Stimulated activated CD4-positive, alpha-beta T cell treated with anti-CD3 and anti-CD28 coated beads, Interleukin-4, amount 100 ng/mL, for 4 hours (primary cell): ENCODE data around the gene RARRES2.
A peak's percentile ranks its signal among the peaks of the same experiment; 100 is the strongest.
"Not testable (repeated sequence)": the region's sequence is repeated elsewhere in the genome, so short reads cannot be mapped to it uniquely, and the experiment has no call there.

Experiments
- DNase-seq, 2 experiments: peaks; one replicate each; pipeline ENCODE4 v3.0.0-alpha.2; 2020

RARRES2 gene

DNA sequence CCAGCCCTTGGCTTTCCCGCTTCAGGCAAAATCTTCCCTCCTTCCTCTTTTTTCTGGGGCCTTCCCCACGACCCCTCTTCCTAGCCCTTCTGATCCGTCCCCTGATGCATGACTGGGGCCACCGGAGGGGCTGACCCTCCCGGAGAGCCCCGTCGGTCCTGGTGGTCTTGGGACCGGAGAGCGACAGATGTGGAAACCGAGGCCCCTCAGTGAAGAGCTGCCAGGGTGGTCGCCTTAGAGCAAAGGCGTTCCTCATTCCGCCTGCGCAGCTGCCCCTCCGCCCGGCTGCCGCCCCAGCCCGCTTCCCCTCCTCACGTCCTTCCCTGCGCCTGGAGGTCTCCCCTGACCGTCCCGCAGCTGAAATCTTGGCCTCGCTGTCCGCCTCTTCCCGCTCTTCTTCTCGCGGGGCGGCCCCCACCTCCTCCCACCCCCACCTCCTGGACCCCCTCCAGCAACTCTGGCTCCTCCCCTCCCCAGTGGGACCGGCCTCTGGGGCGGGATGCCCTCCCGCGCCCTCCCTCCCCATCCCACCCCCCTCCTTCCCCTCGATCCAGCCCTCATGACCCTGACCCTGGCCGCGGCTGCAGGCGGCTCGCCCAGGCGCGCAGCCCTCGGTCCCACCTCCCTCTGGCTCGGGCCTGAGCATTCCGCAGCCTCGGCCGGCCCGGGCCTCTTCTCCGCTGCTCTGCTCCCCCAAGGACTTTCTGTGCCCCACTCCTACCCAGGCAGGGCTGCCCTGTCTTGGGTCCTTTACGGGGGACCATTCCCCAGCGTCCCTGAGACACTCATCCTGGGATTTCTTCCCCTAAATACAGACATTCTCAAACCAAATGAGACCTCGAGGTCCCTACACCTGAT, at the start of gene RARRES2:
RARRES2 (minus strand) TSS at position 367 of the 858 bp plus-strand sequence. CDS start 1,020 bp downstream, outside the sequence.
- no peak for DNase-seq

DNA sequence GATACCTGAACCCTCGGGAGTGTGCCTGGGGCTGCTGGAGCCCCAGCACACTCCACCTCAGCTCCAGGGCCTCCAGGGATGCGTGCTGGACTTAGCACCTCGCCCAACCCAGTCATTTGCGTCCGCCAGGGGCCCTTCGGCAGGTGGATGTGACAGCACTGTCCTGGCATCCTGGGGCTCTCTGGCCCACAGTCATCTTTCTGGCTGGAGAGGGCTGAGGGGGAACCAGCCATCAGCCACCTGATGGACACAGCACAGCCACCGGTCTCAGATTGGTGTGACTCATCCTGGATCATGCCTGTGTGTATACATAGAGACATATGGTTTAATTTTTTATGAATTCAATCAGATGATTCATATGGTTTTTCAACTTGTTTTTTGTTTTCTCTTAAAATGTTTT, 48.8 kb upstream of the RARRES2 start:
- DNase-seq: no peak

DNA sequence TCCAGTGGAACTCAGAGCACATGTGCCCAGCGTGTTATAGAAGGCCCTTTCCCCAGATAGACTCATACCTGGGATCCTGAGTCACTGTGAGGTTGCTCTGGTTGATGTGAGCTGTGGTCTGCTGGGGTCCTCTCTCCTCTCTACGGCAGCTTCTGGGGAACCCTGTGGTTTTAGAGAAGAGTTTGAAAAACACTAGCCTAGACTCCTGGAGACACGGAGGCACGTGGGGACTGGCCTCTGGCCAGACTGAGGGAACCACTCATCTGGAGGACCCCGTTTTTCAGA, 48.0 kb upstream of the RARRES2 start:
- no peak for DNase-seq

DNA sequence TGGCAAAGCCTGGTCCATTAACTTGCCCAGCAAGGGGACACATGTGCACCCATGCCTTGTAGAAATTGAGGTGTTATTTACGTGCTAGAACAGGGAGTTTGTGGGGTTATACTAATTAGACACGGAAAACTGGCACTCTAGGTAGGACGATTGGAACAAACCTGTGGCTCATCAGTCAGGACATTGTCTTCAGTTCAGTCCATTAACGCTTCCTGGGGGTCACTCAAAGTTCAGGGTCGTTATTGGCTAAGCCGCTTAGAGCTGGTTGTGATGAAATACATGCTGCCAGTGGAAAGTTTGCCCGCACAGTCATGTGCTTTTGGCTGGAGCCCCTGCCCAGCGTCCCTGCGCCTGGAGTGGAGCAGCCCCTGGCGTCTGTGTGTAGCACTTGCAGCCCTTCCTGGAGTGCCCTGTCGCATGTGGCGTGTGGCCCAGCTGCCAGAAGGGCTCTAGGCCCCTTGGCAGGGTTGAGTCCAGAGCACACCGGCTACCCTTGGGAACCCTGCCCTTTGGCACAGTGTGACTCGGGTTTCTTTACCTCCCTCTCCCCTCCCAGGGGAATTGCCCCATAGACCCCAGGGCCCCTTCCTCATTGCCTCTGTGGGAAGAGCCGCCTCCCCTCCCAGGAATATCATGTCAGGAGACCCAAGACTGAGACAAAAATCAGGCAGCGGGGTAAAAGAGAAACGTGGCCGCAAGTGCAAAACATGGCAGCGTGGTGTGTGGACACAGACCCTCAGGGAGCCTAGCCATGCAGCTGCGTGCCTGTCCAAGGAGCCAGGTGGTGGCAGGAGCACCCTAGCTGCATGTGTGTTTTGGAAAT, 47.5 kb upstream of the RARRES2 start:
- no peak for DNase-seq

DNA sequence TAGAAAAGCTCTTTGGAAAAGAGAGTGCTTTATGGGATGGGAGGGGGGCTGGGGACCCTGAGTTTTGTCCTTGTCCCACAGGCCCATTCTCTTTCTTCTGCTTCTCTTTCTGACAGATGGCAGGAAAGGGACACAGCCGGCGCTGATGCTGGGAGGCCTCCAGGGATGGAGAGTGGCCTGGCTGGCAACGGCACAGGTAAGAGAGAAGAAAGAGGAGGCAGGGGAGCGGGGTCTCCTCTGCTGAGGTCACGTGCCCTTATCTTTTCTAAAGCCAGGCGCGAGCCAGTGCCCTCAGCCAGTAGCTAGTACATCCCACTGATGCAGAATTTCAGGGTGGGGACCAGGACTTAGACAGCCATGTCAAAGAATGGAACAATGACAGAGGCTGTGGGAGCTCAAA, 46.9 kb upstream of the RARRES2 start:
- no peak for DNase-seq

DNA sequence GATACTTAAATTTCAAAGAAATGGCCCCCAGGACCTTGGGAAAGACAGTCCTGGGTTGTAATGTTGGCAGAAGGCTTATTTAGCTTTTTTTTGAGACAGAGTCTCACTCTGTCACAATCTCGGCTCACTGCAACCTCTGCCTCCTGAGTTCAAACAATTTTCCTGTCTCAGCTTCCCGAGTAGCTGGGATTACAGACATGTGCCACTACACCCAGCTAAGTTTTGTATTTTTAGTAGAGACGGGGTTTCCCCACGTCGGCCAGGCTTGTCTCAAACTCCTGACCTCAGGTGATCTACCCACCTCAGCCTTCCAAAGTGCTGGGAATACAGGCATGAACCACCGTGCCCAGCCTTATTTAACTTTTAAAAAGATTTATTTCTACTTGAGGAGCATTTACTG, 44.5 kb upstream of the RARRES2 start:
- not testable (repeated sequence) for DNase-seq

DNA sequence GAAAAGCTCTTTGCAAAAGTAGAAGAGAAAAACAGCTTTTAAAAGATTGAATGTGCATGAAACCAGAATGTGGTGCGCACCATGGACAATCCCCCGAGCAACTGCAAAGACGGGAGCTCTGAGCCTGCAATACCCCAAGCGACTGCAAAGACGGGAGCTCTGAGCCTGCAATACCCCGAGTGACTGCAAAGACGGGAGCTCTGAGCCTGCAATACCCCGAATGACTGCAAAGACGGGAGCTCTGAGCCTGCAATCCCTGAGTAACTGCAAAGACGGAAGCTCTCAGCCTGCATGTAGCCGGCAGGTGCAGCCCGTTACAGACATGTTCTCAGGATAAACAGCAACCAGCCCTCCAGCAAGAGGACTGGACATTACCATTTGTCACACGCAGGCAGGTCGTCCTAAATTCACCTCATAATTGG, 43.9 kb upstream of the RARRES2 start:
- no peak for DNase-seq

DNA sequence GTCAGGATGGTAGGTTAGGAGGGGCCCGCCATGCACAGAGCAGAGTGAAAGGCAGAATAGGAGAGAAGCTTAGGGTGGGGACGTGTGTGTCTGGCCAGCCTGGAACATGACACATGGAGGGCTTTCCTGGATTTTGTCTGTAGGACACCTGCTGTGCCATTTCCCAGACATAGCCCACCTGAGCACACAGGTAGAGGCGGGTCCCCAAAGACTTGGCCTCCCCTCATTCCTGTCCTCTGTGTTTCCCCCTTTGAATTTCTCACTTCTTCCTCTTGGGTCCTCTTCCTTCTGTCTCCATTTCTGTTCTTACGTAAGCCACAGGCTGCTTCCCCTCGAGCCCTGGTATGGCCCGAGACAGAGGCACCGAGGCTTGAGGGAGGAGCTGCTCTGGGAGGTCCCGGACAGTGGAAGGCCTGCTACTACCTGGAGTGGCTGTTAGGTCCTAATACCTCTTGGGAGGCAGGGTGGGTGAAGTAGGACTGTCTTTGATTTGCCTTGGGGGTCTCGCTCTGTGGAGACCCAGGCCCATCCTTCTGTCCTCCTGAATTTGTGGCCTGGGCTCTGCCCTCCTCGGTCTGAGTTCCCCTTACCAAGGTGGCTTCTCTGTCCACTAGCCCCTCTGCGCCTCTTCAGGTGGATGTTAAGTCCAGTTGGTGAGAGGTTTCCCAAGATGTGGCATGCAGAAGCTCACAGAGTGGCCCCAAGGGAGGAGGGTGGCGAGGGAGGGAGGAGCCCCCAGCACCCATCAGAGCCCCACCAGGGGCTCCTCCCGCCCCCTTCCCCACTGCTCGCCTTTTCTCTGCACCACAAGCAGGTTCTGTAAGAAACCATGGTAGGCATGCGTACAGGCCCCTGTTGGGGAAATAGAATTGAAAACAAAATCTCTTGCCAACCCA, 43.2 kb upstream of the RARRES2 start:
- no peak for DNase-seq

DNA sequence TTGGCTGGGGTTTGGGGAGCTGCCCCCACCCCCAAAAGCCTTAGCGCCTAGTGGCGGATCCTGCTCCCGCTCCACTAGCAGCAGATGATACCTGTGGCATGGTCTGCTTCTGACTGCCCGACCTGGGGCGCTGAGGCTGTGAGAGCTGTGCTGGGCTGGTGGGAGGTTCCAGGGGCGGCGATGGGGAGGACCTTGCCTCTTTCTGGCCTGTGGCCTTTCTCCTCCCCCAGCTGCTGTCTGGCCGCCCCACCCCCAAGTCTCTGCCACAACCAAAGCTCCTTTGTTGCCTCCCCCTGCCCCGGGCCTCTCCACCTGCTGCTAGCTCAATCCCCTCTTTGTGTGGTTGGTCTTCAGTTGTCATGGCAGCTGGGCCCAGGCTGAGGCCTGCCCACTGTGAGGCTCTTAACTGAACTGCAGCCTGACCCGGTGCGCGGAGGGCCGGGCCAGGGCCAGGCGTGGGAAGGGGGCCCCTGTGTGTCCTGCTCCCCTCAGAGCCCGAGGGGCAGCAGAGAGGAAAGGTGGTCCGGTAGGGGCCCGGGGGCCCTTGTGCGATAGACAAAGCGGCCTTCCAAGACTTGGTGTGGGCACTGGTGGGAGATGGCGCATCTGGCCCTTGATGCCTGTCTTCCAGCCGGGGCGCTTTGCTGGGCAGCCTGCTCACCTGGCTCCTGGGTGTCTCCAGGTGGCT, 42.4 kb upstream of the RARRES2 start:
- DNase-seq: no peak

DNA sequence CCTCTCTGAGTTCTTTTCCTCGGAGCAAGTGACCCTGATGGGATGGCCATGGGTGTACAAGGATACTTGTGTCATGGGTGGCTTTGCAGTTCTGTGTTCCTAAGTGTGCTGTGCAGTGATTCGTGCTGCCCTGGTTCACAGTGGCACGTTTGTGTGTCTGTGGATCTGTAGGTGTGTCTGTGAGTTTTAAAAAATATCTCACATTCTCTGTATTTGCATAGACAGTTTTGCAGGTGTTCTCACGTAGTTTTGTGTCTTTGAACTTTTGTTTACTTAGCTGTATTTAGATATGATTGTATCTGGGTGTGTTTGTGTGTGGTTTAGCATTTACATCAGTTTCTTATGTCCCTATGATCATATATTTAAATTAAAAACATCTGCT, 41.4 kb upstream of the RARRES2 start:
- DNase-seq: no peak

DNA sequence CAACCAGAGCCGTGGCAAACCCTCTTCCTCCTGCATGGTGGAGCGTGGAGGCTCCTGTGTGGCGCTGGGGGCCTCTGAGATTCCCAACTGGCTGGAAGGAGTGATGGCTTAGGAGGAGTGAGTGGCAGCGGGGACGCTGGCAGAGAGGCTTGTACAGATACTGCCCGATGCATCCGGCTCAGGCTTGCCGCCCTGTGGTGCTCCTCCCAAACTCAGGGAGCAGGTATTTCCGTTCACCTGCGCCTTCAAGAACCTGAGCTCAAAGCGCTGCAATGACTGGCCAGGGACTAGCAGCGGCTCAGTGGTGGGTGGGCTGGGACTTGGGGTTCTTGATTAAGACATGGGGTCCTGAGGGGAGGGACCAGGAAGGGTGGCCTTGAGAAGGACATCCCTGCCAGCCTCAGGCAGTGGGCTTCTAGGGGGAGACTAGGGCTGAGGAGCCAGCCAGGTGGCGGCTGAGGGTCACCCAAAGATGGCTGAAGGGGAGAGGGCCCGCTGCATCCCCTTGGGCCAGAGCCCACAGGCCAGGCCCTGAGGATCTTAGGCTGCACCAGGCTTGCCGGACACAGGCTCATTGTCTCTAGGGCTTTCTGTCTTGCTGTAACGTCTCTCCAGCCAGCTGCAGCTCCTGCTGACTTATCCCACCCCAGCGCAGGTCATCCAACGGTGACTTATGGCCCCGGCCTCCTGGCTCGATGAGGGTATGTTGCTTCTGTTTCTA, 40.9 kb upstream of the RARRES2 start:
- DNase-seq: no peak

DNA sequence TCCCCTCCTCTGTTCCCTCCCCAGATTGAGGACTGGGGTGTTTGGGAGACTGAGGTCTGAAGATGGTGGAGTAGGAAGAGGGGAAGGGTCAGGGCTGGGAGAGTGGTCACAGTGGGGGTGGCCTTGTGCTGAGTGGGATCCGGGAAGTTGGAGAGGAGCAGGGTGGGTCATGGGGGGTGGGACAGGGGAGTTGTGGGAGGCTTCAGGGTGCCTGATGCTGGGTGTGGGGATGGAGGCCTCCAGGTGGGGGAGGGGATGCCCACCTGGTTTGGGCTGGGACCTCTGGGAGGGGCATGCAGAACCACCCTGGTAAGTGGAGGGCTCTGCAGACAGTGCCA, 40.3 kb upstream of the RARRES2 start:
- DNase-seq: no peak

DNA sequence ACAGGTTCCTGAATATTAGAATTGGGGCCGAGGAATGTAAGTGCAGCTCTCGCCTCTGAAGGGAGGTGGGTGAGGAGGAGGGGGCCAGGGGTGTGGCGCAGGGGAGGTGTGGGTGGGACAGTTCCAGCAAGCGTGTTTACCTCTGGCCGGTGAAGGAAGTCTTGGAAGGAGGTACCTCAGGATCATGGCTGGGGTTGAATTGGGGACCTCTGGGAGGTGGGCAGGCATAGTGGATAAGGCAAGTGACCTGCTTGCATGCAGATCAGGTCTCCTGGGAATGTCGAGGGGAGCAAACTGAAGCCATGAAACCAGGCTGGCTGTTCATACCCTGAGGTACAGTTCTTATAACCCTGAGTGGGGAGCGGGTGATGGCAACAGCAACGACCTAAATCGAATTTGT, 39.7 kb upstream of the RARRES2 start:
- no peak for DNase-seq

DNA sequence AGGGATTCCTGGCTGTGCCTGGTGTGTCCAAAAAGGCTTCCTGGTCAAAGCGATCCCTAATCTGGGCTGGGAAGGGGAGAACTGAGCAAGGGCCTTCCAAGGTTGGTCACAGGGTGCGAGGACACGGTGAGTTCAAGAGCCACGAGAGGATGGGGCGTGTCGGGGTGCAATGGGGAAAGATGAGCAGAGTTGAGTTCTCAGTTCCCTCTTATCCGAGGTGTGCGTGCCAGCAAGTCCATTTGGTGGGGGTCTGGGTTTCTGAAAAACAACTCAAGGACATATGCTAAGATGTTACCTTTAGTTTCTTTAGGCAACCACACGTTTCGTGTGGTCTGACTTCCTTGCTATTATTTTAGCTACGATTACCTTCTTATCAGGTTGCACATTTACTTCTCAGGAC, 39.0 kb upstream of the RARRES2 start:
- DNase-seq: no peak

DNA sequence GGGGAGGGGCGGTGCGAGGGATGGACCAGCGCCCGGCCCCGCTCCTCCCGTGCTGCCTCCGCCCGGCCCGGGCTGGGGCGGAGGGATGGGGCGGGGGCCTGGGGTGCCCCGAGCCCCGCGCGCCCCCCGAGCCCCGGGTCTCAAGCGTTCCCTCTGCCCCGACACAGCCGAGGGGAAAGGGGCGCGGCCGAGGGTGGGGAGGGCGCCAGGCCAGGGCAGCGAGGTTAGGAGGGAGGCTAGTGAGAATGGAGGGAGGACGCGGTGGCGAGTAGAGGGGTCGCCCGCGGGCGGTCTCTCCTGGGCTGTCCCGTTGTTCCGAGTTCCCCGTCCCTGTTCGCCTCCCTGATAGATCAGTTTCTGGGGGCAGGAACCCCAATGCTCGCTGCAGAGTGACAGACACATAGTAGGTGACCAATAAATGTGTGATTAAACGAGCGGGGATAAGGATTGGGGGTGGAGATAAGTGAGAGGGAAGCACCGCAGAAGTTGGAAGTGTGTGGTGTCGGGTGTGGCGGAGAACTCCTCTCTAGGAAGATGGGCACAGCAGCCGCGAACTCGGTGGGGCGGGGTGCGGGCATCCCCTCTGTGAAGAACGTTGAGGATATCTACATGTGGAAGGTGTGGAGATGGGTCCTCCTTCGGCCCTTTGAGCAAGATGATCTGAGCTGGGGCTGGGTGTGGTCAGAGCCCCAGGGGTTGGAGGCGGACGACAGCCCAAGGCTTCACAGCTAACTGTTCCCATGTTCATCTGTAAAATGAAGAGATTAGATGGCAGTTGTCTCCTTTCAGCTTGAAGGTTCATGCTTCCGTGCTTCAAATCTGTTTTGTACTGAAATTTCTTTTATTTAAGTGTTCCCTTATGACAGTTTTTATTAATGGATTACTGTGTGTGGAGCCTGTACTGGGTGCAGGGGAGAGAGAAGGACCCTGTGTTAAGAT, 38.3 kb upstream of the RARRES2 start:
- DNase-seq: no peak

DNA sequence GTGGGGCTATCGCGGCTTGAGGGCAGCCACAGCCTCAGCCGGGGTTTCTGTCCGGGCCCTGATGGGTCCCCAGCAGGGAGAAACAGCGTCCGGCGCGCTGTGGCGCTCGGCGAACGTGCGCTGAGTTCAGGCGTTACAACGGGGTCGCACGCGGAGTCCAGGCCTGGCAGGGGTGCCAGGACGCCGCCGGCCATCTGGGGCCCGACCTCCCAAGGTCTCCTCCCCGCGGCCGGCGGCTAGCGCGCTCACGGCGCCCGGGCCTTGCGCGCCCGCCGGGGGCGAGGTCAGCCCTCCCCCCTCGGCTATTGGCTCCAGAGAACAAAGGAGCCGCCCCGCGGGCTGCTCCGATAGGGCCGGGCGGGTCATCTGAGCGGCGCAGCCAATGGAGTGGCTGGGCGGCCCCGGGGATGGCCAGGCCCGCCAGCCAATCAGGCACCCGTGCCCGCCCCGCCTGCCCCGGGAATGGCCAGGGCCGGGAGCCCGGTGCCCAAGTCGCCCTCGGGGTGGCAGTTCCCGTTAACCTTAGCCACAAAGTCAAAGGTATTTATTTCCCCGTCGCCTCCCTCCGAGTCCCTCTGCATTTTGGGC, 37.5 kb upstream of the RARRES2 start, which contains the start of gene ZNF775:
ZNF775 (plus strand) TSS at position 478 of the 588 bp plus-strand sequence. CDS start 9,141 bp downstream, outside the sequence.
- peak; percentile 89 for DNase-seq

DNA sequence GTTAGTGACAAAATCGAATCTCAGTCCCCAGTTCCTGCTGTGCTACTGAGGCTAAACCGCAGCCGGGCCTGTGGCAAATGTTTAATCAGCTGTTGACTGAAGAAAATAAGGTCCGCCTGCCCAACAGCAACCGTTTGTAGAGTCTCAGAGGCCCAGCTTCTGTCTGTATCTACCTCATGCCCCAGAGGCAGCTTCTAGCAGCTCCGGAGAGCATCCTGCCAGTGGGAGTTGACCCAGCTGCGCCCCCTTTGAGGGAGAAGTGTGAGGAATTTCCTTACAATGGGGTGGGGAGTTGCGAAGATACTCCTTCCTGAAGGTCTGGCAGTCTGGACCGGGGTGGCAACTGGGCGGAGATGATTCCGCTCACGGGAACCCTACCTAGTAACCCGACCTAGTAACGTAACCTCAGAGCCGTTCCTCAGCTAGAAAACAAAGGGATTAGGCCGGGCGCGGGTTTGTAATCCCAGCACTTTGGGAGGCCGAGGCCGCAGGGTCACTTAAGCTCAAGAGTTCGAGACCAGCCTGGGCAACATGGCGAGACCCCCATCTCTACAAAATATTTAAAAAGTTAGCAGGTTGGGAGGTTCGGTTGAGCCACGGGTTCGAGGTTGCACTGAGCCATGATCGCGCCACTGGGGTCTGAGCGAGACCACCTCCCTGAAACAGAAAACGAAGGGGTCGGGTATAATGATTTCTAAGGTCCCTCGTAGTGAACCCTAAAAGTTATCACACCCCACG, 36.9 kb upstream of the RARRES2 start:
- peak in 1 of 2 experiments; percentile 34 for DNase-seq

DNA sequence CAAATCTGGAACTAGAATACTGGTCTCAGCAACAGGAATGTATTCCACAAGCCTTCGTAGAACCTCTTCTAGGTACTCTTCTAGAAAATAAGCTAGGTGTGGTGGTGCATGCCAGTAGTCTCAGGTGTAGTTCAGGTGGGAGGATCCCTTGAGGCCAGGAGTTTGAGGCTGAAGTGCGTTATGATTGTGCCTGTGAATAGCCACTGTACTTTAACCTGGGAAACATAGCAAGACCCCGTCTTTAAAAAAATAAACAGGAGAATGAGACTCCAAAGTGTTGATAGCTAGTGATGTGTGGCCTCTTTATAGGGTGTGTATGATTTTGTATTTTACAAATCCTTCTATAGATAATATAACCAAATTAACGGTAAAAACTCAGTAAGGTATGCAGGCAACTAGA, 36.2 kb upstream of the RARRES2 start:
- DNase-seq: no peak

DNA sequence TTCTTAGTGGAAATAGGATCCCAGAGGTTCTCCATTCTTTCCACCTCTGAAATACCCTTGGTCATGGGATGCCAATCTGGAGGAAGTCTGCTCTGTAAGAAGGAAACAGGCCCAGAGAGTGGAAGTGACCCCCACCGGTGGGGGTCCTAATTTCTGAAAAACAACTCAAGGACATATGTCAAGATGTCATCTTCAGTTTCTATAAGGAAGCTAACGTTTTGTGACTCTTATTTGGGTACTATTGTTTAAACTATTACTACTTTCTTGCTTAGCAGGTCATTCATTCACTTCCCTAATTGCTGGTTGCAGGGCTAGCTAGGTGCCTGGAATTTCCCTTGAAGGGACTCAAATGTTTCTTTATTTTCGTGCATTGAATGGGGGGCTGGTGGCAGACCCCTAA, 35.8 kb upstream of the RARRES2 start:
- DNase-seq: no peak

DNA sequence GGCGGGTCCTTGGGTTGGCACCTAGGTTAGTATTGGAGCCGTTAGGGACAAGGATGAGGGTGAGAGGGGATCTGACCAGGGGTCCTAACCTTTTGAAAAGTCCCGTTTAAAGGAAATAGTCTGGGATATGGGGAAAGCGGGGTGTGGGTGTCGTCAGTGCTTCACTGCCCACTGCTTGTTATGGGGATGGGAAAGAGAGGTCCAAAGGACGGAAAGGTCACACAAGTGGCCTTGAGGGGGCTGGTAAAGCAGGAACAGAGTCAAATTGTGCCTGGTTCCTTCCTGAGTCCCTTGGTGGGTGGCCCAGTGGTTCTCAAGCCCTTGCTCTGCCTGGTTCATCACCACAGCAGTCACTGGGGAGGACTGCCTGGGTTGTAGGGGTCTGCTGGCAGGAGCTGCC, 35.1 kb upstream of the RARRES2 start:
- DNase-seq: no peak
